22Rv1 (cell line): ENCODE measurements around the gene C19orf67.

Experiments
- ZFX ChIP-seq: fragments of 450-650 bp; IDR thresholded peaks from 2 replicates; pipeline ENCODE4 v1.6.1; 2017; ENCODE audit warnings: antibody characterized with exemption, borderline replicate concordance
- TF ChIP-seq, protein P1 (sequence below): fragments of 450-650 bp; IDR thresholded peaks from 2 replicates; pipeline ENCODE4 v1.5.1; 2017; ENCODE audit warnings: mild to moderate bottlenecking

- TF ChIP-seq, protein P1, sequence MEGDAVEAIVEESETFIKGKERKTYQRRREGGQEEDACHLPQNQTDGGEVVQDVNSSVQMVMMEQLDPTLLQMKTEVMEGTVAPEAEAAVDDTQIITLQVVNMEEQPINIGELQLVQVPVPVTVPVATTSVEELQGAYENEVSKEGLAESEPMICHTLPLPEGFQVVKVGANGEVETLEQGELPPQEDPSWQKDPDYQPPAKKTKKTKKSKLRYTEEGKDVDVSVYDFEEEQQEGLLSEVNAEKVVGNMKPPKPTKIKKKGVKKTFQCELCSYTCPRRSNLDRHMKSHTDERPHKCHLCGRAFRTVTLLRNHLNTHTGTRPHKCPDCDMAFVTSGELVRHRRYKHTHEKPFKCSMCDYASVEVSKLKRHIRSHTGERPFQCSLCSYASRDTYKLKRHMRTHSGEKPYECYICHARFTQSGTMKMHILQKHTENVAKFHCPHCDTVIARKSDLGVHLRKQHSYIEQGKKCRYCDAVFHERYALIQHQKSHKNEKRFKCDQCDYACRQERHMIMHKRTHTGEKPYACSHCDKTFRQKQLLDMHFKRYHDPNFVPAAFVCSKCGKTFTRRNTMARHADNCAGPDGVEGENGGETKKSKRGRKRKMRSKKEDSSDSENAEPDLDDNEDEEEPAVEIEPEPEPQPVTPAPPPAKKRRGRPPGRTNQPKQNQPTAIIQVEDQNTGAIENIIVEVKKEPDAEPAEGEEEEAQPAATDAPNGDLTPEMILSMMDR = no peak
- TF ChIP-seq ZFX = no peak
Measured at GRCh38 chr19:14081797-14082674, 3.5 kb downstream of the C19orf67 start.
